IMR-90 (cell line): Measurements from ENCODE around the gene LDHD.

ENCODE experiments used
- BHLHE40 ChIP-seq: fragments of 150-350 bp; IDR thresholded peaks from 2 replicates; pipeline ENCODE4 v1.6.1; 2016; ENCODE audit warnings: mild to moderate bottlenecking, low read depth, low read length
- CEBPB ChIP-seq: IDR thresholded peaks from 2 replicates; pipeline ENCODE4 v1.6.1; 2012; ENCODE audit warnings: low read depth, low read length, improper control_type of control experiment
- CTCF ChIP-seq: conservative IDR thresholded peaks from 2 replicates; pipeline ENCODE4 v1.5.1; 2012; ENCODE audit warnings: mild to moderate bottlenecking, low read depth, low read length, improper control_type of control experiment
- ELK1 ChIP-seq: fragments of 150-350 bp; IDR thresholded peaks from 2 replicates; pipeline ENCODE4 v1.6.1; 2016; ENCODE audit warnings: low read depth, mild to moderate bottlenecking, low read length, moderate library complexity, borderline replicate concordance
- POLR2A ChIP-seq: IDR thresholded peaks from 2 replicates; pipeline ENCODE4 v1.6.1; 2012; ENCODE audit warnings: mild to moderate bottlenecking, low read depth, low read length
- RAD21 ChIP-seq: IDR thresholded peaks from 2 replicates; pipeline ENCODE4 v1.6.1; 2012; ENCODE audit warnings: low read length, improper control_type of control experiment
- RCOR1 ChIP-seq: IDR thresholded peaks from 2 replicates; pipeline ENCODE4 v1.6.1; 2012; ENCODE audit warnings: mild to moderate bottlenecking, low read length, improper control_type of control experiment; ENCODE audit not compliant: insufficient replicate concordance
- SMC3 ChIP-seq: fragments of 150-350 bp; IDR thresholded peaks from 2 replicates; pipeline ENCODE4 v1.6.1; 2016; ENCODE audit warnings: low read depth, mild to moderate bottlenecking, antibody characterized with exemption, low read length, moderate library complexity
- USF2 ChIP-seq: fragments of 150-350 bp; IDR thresholded peaks from 2 replicates; pipeline ENCODE4 v1.6.1; 2017; ENCODE audit warnings: mild to moderate bottlenecking, antibody characterized with exemption, low read length, low read depth

- no peak for TF ChIP-seq CTCF
- TF ChIP-seq SMC3 = no peak
- no peak for TF ChIP-seq RCOR1
- TF ChIP-seq USF2 = no peak
- TF ChIP-seq BHLHE40 = no peak
- TF ChIP-seq ELK1 = no peak
- no peak for TF ChIP-seq POLR2A
- TF ChIP-seq RAD21 = no peak
- TF ChIP-seq CEBPB = no peak
Observed at GRCh38 chr16:75101635-75102034, 14.9 kb downstream of the LDHD start.
